Measurements from ENCODE around the gene VDAC2. TPM values are rescaled to one million over a fixed set of nuclear protein-coding genes. Genes with fewer than 3 reads are reported as not detected.

Gene VDAC2
- total and polyA plus RNA-seq, 2 donors (not counting 1 experiment from before 2014, with no cell fraction given): 49.2 to 83.6 TPM

- POLR2A ChIA-PET: interaction anchor here (0.6 kb wide), 1 partner anchor 123 kb away, joined by 3 read pairs; no protein-coding TSS in a partner anchor
- peak overlapping the region; percentile 68 for H3K27ac Mint-ChIP-seq
- ATAC-seq (ENCODE audit: low read depth): no peak
Observed at GRCh38 chr10:75186310-75186709, 24.3 kb upstream of the VDAC2 start.

More at GRCh38 chr10:75186310-75186709, 24.3 kb upstream of the VDAC2 start:
- Histone ChIP-seq H3K4me1 (ENCODE audit: control insufficient read depth in 2 of 2, insufficient read depth in 2 of 2, low read length in 2 of 2) (peaks cover 3% of the 10 kb centered on the region in 2 donors), H3K36me3 (replicated peaks in 1 of 2; ENCODE audit: control extremely low read depth in 1 of 2, control insufficient read depth in 1 of 2, extremely low read depth in 1 of 2, insufficient read depth in 2 of 2, low read length in 1 of 2) (peaks cover 1 to 4% of the 10 kb centered on the region in 2 experiments), H3K9me3 (ENCODE audit: control extremely low read depth in 1 of 3, control insufficient read depth in 2 of 3, insufficient read depth in 1 of 3, low read length in 2 of 3) (no peaks in the 10 kb centered on the region), H3K9ac (ENCODE audit: low read length) (no peak overlapping the region), H3K27ac (ENCODE audit: low read length in 2 of 2) (no peak overlapping the region), H3K27me3 (replicated peaks in 1 of 4; ENCODE audit: control extremely low read depth in 1 of 4, control insufficient read depth in 3 of 4, insufficient read depth in 4 of 4, low read length in 3 of 4) (no peaks in the 10 kb centered on the region), H2AFZ (ENCODE audit: insufficient read depth, low read depth, low read length, poor library complexity, severe bottlenecking) (no peak overlapping the region), H4K20me1 (ENCODE audit: control insufficient read depth, insufficient read depth, low read length, poor library complexity, severe bottlenecking) (no peaks in the 10 kb centered on the region), H3K4me3 (ENCODE audit: control extremely low read depth in 1 of 5, extremely low read depth in 1 of 5, insufficient read depth in 1 of 5, low read depth in 2 of 5, low read length in 4 of 5) (no peak overlapping the region), H3K79me2 (ENCODE audit: control insufficient read depth, insufficient read depth, low read length) (no peaks in the 10 kb centered on the region), H3K4me2 (replicated peaks; ENCODE audit: low read depth, low read length, poor library complexity, severe bottlenecking) (no peak overlapping the region)
- Mint-ChIP-seq H3K27me3 (no peaks in the 10 kb centered on the region), H3K4me1 (no peaks in the 10 kb centered on the region), H3K4me3 (no peak overlapping the region), H3K9me3 (ENCODE audit: insufficient read depth) (no peaks in the 10 kb centered on the region)
- CTCF ChIA-PET: interaction anchor here (0.5 to 5.2 kb wide), 6 partner anchors 10 to 507 kb away, joined by 3 to 138 read pairs (median 4); partner anchors contain the start of gene COMTD1
- no peak for DNase-seq
- intact Hi-C loops (cut with micrococcal nuclease): no loop called here
- TF ChIP-seq CTCF (IDR thresholded peaks at IDR 0.05) (no peak), EZH2 (IDR thresholded peaks at IDR 0.05; ENCODE audit: borderline replicate concordance, insufficient read depth, low read depth, low read length, poor library complexity, severe bottlenecking) (no peak)
- 60% methylated on average over 1 of the region's 4 CpGs for WGBS (ENCODE audit: insufficient coverage)

Data from B cell (primary cell).